ENCODE measurements around the gene FADD. TPM values are rescaled to one million over a fixed set of nuclear protein-coding genes. Genes with fewer than 3 reads are reported as not detected.

FADD gene
- polyA plus RNA-seq, 1 donor (not counting 4 experiments of a cell fraction or from before 2014, with no cell fraction given) = 33.7 TPM

GRCh38 chr11:70173018-70173417 lies 30.1 kb upstream of the FADD start:
- Histone ChIP-seq H3K79me2 (ENCODE audit: control insufficient read depth, insufficient read depth, low read length) (no peaks in the 10 kb centered on the region), H2AFZ (ENCODE audit: control insufficient read depth, low read length) (no peak overlapping the region), H3K27ac (ENCODE audit: control insufficient read depth, insufficient read depth, low read length) (no peak overlapping the region), H3K36me3 (ENCODE audit: control insufficient read depth in 2 of 2, extremely low read depth in 1 of 2, insufficient read depth in 2 of 2, low read length in 2 of 2) (peaks cover 3% of the 10 kb centered on the region in 2 experiments), H3K4me3 (ENCODE audit: control insufficient read depth in 2 of 3, extremely low read depth in 1 of 3, insufficient read depth in 2 of 3, low read depth in 1 of 3, low read length in 3 of 3) (no peak overlapping the region), H3K27me3 (ENCODE audit: control insufficient read depth, extremely low read depth, insufficient read depth, low read length) (no peaks in the 10 kb centered on the region), H3K4me1 (ENCODE audit: control insufficient read depth, extremely low read depth, insufficient read depth, low read length) (peaks cover 6% of the 10 kb centered on the region), H4K20me1 (ENCODE audit: control insufficient read depth, extremely low read depth, insufficient read depth, low read length) (no peaks in the 10 kb centered on the region), H3K9ac (ENCODE audit: control insufficient read depth, extremely low read depth, insufficient read depth, low read length) (no peak overlapping the region), H3K9me3 (ENCODE audit: control insufficient read depth, low read depth, low read length) (no peaks in the 10 kb centered on the region), H3K4me2 (ENCODE audit: control insufficient read depth, extremely low read depth, insufficient read depth, low read depth, low read length) (no peak overlapping the region), H3K9me1 (ENCODE audit: control insufficient read depth, extremely low read depth, insufficient read depth, low read length) (no peaks in the 10 kb centered on the region)
- TF ChIP-seq, protein P1, sequence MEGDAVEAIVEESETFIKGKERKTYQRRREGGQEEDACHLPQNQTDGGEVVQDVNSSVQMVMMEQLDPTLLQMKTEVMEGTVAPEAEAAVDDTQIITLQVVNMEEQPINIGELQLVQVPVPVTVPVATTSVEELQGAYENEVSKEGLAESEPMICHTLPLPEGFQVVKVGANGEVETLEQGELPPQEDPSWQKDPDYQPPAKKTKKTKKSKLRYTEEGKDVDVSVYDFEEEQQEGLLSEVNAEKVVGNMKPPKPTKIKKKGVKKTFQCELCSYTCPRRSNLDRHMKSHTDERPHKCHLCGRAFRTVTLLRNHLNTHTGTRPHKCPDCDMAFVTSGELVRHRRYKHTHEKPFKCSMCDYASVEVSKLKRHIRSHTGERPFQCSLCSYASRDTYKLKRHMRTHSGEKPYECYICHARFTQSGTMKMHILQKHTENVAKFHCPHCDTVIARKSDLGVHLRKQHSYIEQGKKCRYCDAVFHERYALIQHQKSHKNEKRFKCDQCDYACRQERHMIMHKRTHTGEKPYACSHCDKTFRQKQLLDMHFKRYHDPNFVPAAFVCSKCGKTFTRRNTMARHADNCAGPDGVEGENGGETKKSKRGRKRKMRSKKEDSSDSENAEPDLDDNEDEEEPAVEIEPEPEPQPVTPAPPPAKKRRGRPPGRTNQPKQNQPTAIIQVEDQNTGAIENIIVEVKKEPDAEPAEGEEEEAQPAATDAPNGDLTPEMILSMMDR (optimal IDR thresholded peaks at IDR 0.05 in 1 of 3, IDR thresholded peaks at IDR 0.05 in 1 of 3, conservative IDR thresholded peaks at IDR 0.05 in 1 of 3; ENCODE audit: extremely low read depth in 1 of 3, insufficient read depth in 2 of 3, low read length in 3 of 3) = no peak
- no peak for TF ChIP-seq EZH2 (IDR thresholded peaks at IDR 0.05; ENCODE audit: low read length)
- no peak for FAIRE-seq
- dilution Hi-C loops (cut with MboI; ENCODE audit: extremely low pct_ligation_motif_present, low sequenced_read_pairs) = no loop called here
- no peak for DNase-seq (ENCODE audit: low read depth, low spot score)

GRCh38 chr11:70174547-70175235 lies 28.4 kb upstream of the FADD start:
- no peaks in the 10 kb centered on the region for H3K79me2 ChIP-seq (ENCODE audit: control insufficient read depth, insufficient read depth, low read length)
- H3K9me3 ChIP-seq (ENCODE audit: control insufficient read depth, low read depth, low read length) = no peaks in the 10 kb centered on the region
- no peaks in the 10 kb centered on the region for H4K20me1 ChIP-seq (ENCODE audit: control insufficient read depth, extremely low read depth, insufficient read depth, low read length)
- H3K27me3 ChIP-seq (ENCODE audit: control insufficient read depth, extremely low read depth, insufficient read depth, low read length) = no peaks in the 10 kb centered on the region
- DNase-seq (ENCODE audit: low read depth, low spot score) (no peak), FAIRE-seq (no peak)
- no peak for TF ChIP-seq EZH2 (IDR thresholded peaks at IDR 0.05; ENCODE audit: low read length)
- TF ChIP-seq, protein P1 (optimal IDR thresholded peaks at IDR 0.05 in 1 of 3, IDR thresholded peaks at IDR 0.05 in 1 of 3, conservative IDR thresholded peaks at IDR 0.05 in 1 of 3; ENCODE audit: extremely low read depth in 1 of 3, insufficient read depth in 2 of 3, low read length in 3 of 3) = no peak
- no peak overlapping the region for H3K9ac ChIP-seq (ENCODE audit: control insufficient read depth, extremely low read depth, insufficient read depth, low read length)
- H3K4me2 ChIP-seq (ENCODE audit: control insufficient read depth, extremely low read depth, insufficient read depth, low read depth, low read length) = no peak overlapping the region
- H3K4me3 ChIP-seq (ENCODE audit: control insufficient read depth in 2 of 3, extremely low read depth in 1 of 3, insufficient read depth in 2 of 3, low read depth in 1 of 3, low read length in 3 of 3) = no peak overlapping the region
- H3K9me1 ChIP-seq (ENCODE audit: control insufficient read depth, extremely low read depth, insufficient read depth, low read length) = no peaks in the 10 kb centered on the region
- H3K27ac ChIP-seq (ENCODE audit: control insufficient read depth, insufficient read depth, low read length) = no peak overlapping the region
- peaks cover 3 to 4% of the 10 kb centered on the region in 2 experiments for H3K36me3 ChIP-seq (ENCODE audit: control insufficient read depth in 2 of 2, extremely low read depth in 1 of 2, insufficient read depth in 2 of 2, low read length in 2 of 2)
- peaks cover 6% of the 10 kb centered on the region for H3K4me1 ChIP-seq (ENCODE audit: control insufficient read depth, extremely low read depth, insufficient read depth, low read length)
- dilution Hi-C loops (cut with MboI; ENCODE audit: extremely low pct_ligation_motif_present, low sequenced_read_pairs) = no loop called here
- no peak overlapping the region for H2AFZ ChIP-seq (ENCODE audit: control insufficient read depth, low read length)

All from keratinocyte (primary cell).